CD14-positive monocyte (primary cell): Measurements from ENCODE around the gene STK39. TPM values are rescaled to one million over a fixed set of nuclear protein-coding genes. Genes with fewer than 3 reads are reported as not detected.

Experiments
- DNase-seq, 3 donors: peaks; one replicate each; pipeline ENCODE4 v3.0.0-alpha.2; 2011 to 2022
- H2AFZ ChIP-seq: 2 replicates; pipeline ENCODE4 v1.6.0; 2012; ENCODE audit warnings: mild to moderate bottlenecking, low read depth, low read length, inconsistent platforms; ENCODE audit not compliant: insufficient read depth, poor library complexity, severe bottlenecking
- H3K27ac ChIP-seq, 2 donors: 1 replicate in 1 of 2; 2 replicates in 1 of 2; pipeline ENCODE4 v1.5.1; 2012 to 2013; ENCODE audit warnings: low read length in 2 of 2, control low read depth in 1 of 2, inconsistent platforms in 1 of 2, low read depth in 1 of 2, mild to moderate bottlenecking in 1 of 2
- H3K27me3 ChIP-seq, 2 donors: one replicate each; pipeline versions ENCODE4 v1.6.0 to v1.6.1; 2011 to 2013; ENCODE audit warnings: low read length in 2 of 2; ENCODE audit not compliant: control insufficient read depth in 2 of 2, insufficient read depth in 2 of 2
- H3K36me3 ChIP-seq, 2 donors: replicated peaks in 1 of 2; 1 replicate in 1 of 2; 2 replicates in 1 of 2; pipeline versions ENCODE4 v1.5.1 to v1.6.1; 2012 to 2013; ENCODE audit warnings: low read length in 2 of 2, control low read depth in 1 of 2, inconsistent platforms in 1 of 2, mild to moderate bottlenecking in 1 of 2; ENCODE audit not compliant: insufficient read depth in 2 of 2, control insufficient read depth in 1 of 2
- H3K4me1 ChIP-seq, 2 donors: 1 replicate in 1 of 2; 2 replicates in 1 of 2; pipeline versions ENCODE4 v1.5.1 to v1.6.1; 2012 to 2013; ENCODE audit warnings: low read length in 2 of 2, control low read depth in 1 of 2, inconsistent platforms in 1 of 2, mild to moderate bottlenecking in 1 of 2, moderate library complexity in 1 of 2; ENCODE audit not compliant: insufficient read depth in 2 of 2, control insufficient read depth in 1 of 2
- H3K4me2 ChIP-seq: replicated peaks from 2 replicates; pipeline ENCODE3; 2012; ENCODE audit warnings: low read length, moderate library complexity, mild to moderate bottlenecking; ENCODE audit not compliant: poor library complexity, severe bottlenecking; ENCODE audit errors: extremely low read depth
- H3K4me3 ChIP-seq, 3 experiments: fragments of 200-600 bp in 1 of 3; sonication (generic) in 1 of 3; replicated peaks in 1 of 3; 1 replicate in 2 of 3; 2 replicates in 1 of 3; pipeline ENCODE4 v1.5.1; 2011 to 2013; ENCODE audit warnings: low read length in 3 of 3, mild to moderate bottlenecking in 3 of 3, control low read depth in 2 of 3, low read depth in 2 of 3, inconsistent platforms in 1 of 3, moderate library complexity in 1 of 3
- H3K79me2 ChIP-seq: 2 replicates; pipeline ENCODE4 v1.6.0; 2012; ENCODE audit warnings: mild to moderate bottlenecking, control low read depth, inconsistent platforms, low read length, moderate library complexity; ENCODE audit not compliant: insufficient read depth
- H3K9ac ChIP-seq: 2 replicates; pipeline ENCODE4 v1.6.0; 2017; ENCODE audit warnings: low read length, mild to moderate bottlenecking; ENCODE audit not compliant: insufficient read depth, poor library complexity, severe bottlenecking
- H3K9me3 ChIP-seq, 2 donors: replicated peaks in 1 of 2; 1 replicate in 1 of 2; 2 replicates in 1 of 2; pipeline versions ENCODE4 v1.5.1 to v1.6.1; 2012 to 2013; ENCODE audit warnings: low read length in 2 of 2, control low read depth in 1 of 2; ENCODE audit not compliant: control insufficient read depth in 1 of 2, insufficient read depth in 1 of 2
- H4K20me1 ChIP-seq: 2 replicates; pipeline ENCODE4 v1.6.0; 2012; ENCODE audit warnings: mild to moderate bottlenecking, low read length, control low read depth, moderate library complexity; ENCODE audit not compliant: insufficient read depth
- H3K27ac Mint-ChIP-seq, 7 donors: one replicate each; pipeline ENCODE4 v1.8.0; 2020; ENCODE audit warnings: mild to moderate bottlenecking in 7 of 7, mixed read lengths in 7 of 7, moderate library complexity in 6 of 7, inconsistent platforms in 2 of 7
- H3K27me3 Mint-ChIP-seq, 3 donors: one replicate each; pipeline ENCODE4 v1.8.0; 2021 to 2022; ENCODE audit warnings: low read depth in 3 of 3, mild to moderate bottlenecking in 3 of 3, mixed read lengths in 3 of 3, moderate library complexity in 3 of 3, inconsistent platforms in 1 of 3
- H3K36me3 Mint-ChIP-seq, 2 donors: one replicate each; pipeline ENCODE4 v1.8.0; 2020; ENCODE audit warnings: mixed read lengths in 2 of 2, inconsistent platforms in 1 of 2, mild to moderate bottlenecking in 1 of 2
- H3K4me1 Mint-ChIP-seq: one replicate; pipeline ENCODE4 v1.8.0; 2020; ENCODE audit warnings: mild to moderate bottlenecking, mixed read lengths
- H3K4me3 Mint-ChIP-seq, 2 donors: one replicate each; pipeline ENCODE4 v1.8.0; 2020; ENCODE audit warnings: mild to moderate bottlenecking in 2 of 2, mixed read lengths in 2 of 2, moderate library complexity in 1 of 2
- H3K9me3 Mint-ChIP-seq, 7 donors: one replicate each; pipeline ENCODE4 v1.8.0; 2020 to 2022; ENCODE audit warnings: mixed read lengths in 7 of 7, mild to moderate bottlenecking in 6 of 7, moderate library complexity in 6 of 7, inconsistent platforms in 2 of 7
- CTCF ChIP-seq: fragments of 200-600 bp; IDR thresholded peaks from one replicate; pipeline ENCODE4 v1.8.0; 2022; ENCODE audit warnings: antibody characterized with exemption, mild to moderate bottlenecking
- WGBS: methylation state at CpG from one replicate; pipeline ENCODE4 v1.1.5; 2013; ENCODE audit warnings: missing lambda C conversion rate; ENCODE audit not compliant: insufficient coverage; 5-methylcytosine and 5-hydroxymethylcytosine counted together
- intact Hi-C, 2 donors: fragments of 100-400 bp; cut with micrococcal nuclease; formaldehyde crosslinking; loops; one replicate each; pipeline versions ENCODE4 v1.15.0 to v1.15.1; 2023
- polyA plus RNA-seq, 3 donors: library from polyadenylated mRNA; depleted of rRNA in 1 of 3; unstranded in 2 of 3; stranded (reverse) in 1 of 3; fragments of 300-500 nt in 2 of 3; fragments of >200 nt in 1 of 3; fragmentation: Illumina TruSeq in 2 of 3; gene quantifications; 1 replicate in 2 of 3; 2 replicates in 1 of 3; pipeline ENCODE4 v1.2.3, GENCODE V29; 2012 to 2021

The STK39 gene
- polyA plus RNA-seq, 3 donors: 1.2 to 2.7 (median 2.6) TPM

DNA sequence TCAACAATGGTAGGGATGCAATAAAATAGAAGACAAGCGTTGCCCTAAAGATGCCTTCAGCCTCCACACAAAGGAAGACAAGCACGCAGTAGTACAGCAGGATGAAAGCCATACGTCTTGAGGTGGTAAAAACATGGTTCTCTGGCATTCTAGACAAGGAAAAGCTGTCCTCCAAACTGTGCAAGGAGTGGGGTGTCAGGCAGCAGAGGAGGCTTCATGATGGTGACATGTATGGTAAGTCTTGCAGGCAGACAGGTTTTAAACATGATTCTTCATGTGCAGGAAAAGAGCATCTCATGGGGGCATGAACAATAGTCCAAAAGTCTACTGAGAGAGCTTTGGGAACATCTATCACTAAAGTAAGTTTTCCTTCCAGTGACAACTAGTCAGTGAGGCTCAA is 241.8 kb downstream of the STK39 start:
- peaks cover 38 to 47% of the 10 kb centered on the region in 2 donors for H3K36me3 Mint-ChIP-seq
- intact Hi-C loops: no loop called here
- no peak overlapping the region for H3K27ac ChIP-seq
- WGBS: 100% methylated on average over 2 of the region's 3 CpGs
- no peaks in the 10 kb centered on the region for H3K4me1 ChIP-seq
- peaks cover 3 to 57% of the 10 kb centered on the region in 2 donors for H3K36me3 ChIP-seq
- H3K4me2 ChIP-seq: no peak overlapping the region
- no peaks in the 10 kb centered on the region for H3K9me3 ChIP-seq
- H3K4me3 ChIP-seq: no peak overlapping the region
- H3K27ac Mint-ChIP-seq: peak overlapping the region in 1 of 7 donors; percentile 1
- H3K79me2 ChIP-seq: no peaks in the 10 kb centered on the region
- H3K4me1 Mint-ChIP-seq: peaks cover 11% of the 10 kb centered on the region
- no peak overlapping the region for H3K9ac ChIP-seq
- no peak overlapping the region for H2AFZ ChIP-seq
- no peak overlapping the region for H3K4me3 Mint-ChIP-seq
- no peaks in the 10 kb centered on the region for H4K20me1 ChIP-seq
- no peaks in the 10 kb centered on the region for H3K27me3 ChIP-seq
- no peak for TF ChIP-seq CTCF
- no peak for DNase-seq
- peaks cover 0 to 5% (median 0%) of the 10 kb centered on the region in 7 donors for H3K9me3 Mint-ChIP-seq
- H3K27me3 Mint-ChIP-seq: no peaks in the 10 kb centered on the region

GRCh38 chr2:168003876-168004275 is 243.5 kb downstream of the STK39 start:
- no peak overlapping the region for H3K9ac ChIP-seq
- H3K36me3 ChIP-seq: peaks cover 3 to 48% of the 10 kb centered on the region in 2 donors
- Mint-ChIP-seq H3K27ac (no peak overlapping the region), H3K27me3 (no peaks in the 10 kb centered on the region), H3K36me3 (peaks cover 44 to 46% of the 10 kb centered on the region in 2 donors), H3K4me3 (no peak overlapping the region), H3K4me1 (peaks cover 11% of the 10 kb centered on the region), H3K9me3 (peaks cover 0 to 5% (median 0%) of the 10 kb centered on the region in 7 donors)
- no peak overlapping the region for H2AFZ ChIP-seq
- H3K4me2 ChIP-seq: no peak overlapping the region
- no peak overlapping the region for H3K4me3 ChIP-seq
- no peak for TF ChIP-seq CTCF
- H3K4me1 ChIP-seq: no peaks in the 10 kb centered on the region
- 100% methylated on average over 2 of the region's 3 CpGs for WGBS
- DNase-seq: no peak
- no peaks in the 10 kb centered on the region for H3K79me2 ChIP-seq
- no peaks in the 10 kb centered on the region for H4K20me1 ChIP-seq
- H3K27me3 ChIP-seq: no peaks in the 10 kb centered on the region
- intact Hi-C loops: no loop called here
- no peak overlapping the region for H3K27ac ChIP-seq
- no peaks in the 10 kb centered on the region for H3K9me3 ChIP-seq
